ENCODE results near the gene LRRIQ1. TPM values are rescaled to one million over a fixed set of nuclear protein-coding genes. Genes with fewer than 3 reads are reported as not detected.

LRRIQ1 gene
- total and polyA plus RNA-seq, 2 experiments from 2014 or later = 1.4 to 4.0 TPM

GRCh38 chr12:84994426-84994825 is 41.7 kb upstream of the LRRIQ1 start:
- no peak for ATAC-seq
- no peak overlapping the region for H3K4me3 Mint-ChIP-seq
- peaks cover 2% of the 10 kb centered on the region for H3K27me3 Mint-ChIP-seq (ENCODE audit: insufficient read depth, low read depth, poor library complexity)
- Histone ChIP-seq H3K27ac (ENCODE audit: low read depth) (no peak overlapping the region), H3K4me3 (no peak overlapping the region), H3K4me2 (peak overlapping the region; percentile 36; the same call in 1 of the 2 replicates), H3K27me3 (ENCODE audit: insufficient read depth) (no peaks in the 10 kb centered on the region), H3K36me3 (ENCODE audit: insufficient read depth) (no peaks in the 10 kb centered on the region), H3K4me1 (ENCODE audit: insufficient read depth) (peaks cover 16% of the 10 kb centered on the region), H4K20me1 (replicated peaks; ENCODE audit: insufficient read depth) (no peaks in the 10 kb centered on the region), H3F3A (replicated peaks; ENCODE audit: low read depth) (no peaks in the 10 kb centered on the region), H3K79me2 (replicated peaks; ENCODE audit: insufficient read depth) (no peaks in the 10 kb centered on the region), H2AFZ (peak overlapping the region; percentile 30; the same call in 1 of the 2 replicates), H3K9me2 (ENCODE audit: insufficient read depth) (0 out of 2 replicates have a peak, but pooled peaks cover 7% of the 10 kb centered on the region)
- no peaks in the 10 kb centered on the region for H3K36me3 Mint-ChIP-seq (ENCODE audit: low read depth)
- peaks cover 15% of the 10 kb centered on the region for H3K4me1 Mint-ChIP-seq
- no peak for TF ChIP-seq CTCF (conservative IDR thresholded peaks at IDR 0.05; ENCODE audit: low read depth in 2 of 2)
- TF ChIP-seq ZNF114 (CRISPR knock-in tag; IDR thresholded peaks at IDR 0.05) = no peak
- TF ChIP-seq CREB1 (CRISPR knock-in tag; IDR thresholded peaks at IDR 0.05; ENCODE audit: low read depth) = no peak
- no peak for TF ChIP-seq ETS1 (IDR thresholded peaks at IDR 0.05)
- no peak for TF ChIP-seq EZH2phosphoT487 (IDR thresholded peaks at IDR 0.05; ENCODE audit: unreplicated experiment)
- no peak for TF ChIP-seq ZNF462 (CRISPR knock-in tag; IDR thresholded peaks at IDR 0.05)
- TF ChIP-seq JUNB (IDR thresholded peaks at IDR 0.05; ENCODE audit: unreplicated experiment) = no peak
- TF ChIP-seq REST (IDR thresholded peaks at IDR 0.05; ENCODE audit: unreplicated experiment) = no peak
- no peak for TF ChIP-seq ZNF331 (CRISPR knock-in tag; IDR thresholded peaks at IDR 0.05; ENCODE audit: low read depth)
- TF ChIP-seq POLR2AphosphoS5 (IDR thresholded peaks at IDR 0.05; ENCODE audit: low read depth) = no peak
- TF ChIP-seq STAT1 (IDR thresholded peaks at IDR 0.05; ENCODE audit: unreplicated experiment) = no peak
- no peak for TF ChIP-seq NANOG (IDR thresholded peaks at IDR 0.05; ENCODE audit: borderline replicate concordance)
- TF ChIP-seq EZH2 (IDR thresholded peaks at IDR 0.05; ENCODE audit: low read depth, unreplicated experiment) = no peak
- no peak overlapping the region for H3K27ac Mint-ChIP-seq
- no peak for DNase-seq (ENCODE audit: low spot score)
- H3K9me3 Mint-ChIP-seq = no peaks in the 10 kb centered on the region

Measured in GM23338 (cell line).